Activated B cell treated with CpG ODN at 0.5 μM for 24 hours (primary cell): Measurements from ENCODE around the gene GREB1L. TPM values are rescaled to one million over a fixed set of nuclear protein-coding genes. Genes with fewer than 3 reads are reported as not detected.

ENCODE experiments used
- ATAC-seq: fragments of 200-7000 bp; cut with Tn5 transposase; one replicate; pipeline ENCODE4 v1.10.0; 2021; ENCODE audit warnings: low read depth, mild to moderate bottlenecking, moderate library complexity
- CTCF ChIA-PET: fragments of 350-600 bp; sonication (Branson Sonifier 250); formaldehyde crosslinking; loops from one replicate; lab custom pipeline; 2021; ENCODE audit warnings: antibody characterized with exemption; lab: Charles Lee
- POLR2A ChIA-PET: fragments of 350-600 bp; sonication (Branson Sonifier 250); formaldehyde crosslinking; loops from one replicate; lab custom pipeline; 2021; ENCODE audit warnings: antibody characterized with exemption; lab: Charles Lee
- DNase-seq: peaks from one replicate; pipeline ENCODE4 v3.0.0; 2022
- H3K27ac Mint-ChIP-seq: one replicate; pipeline ENCODE4 v1.8.0; 2020; ENCODE audit warnings: mixed read lengths
- H3K27me3 Mint-ChIP-seq: one replicate; pipeline ENCODE4 v1.8.0; 2021; ENCODE audit warnings: mixed read lengths
- H3K36me3 Mint-ChIP-seq: one replicate; pipeline ENCODE4 v1.8.0; 2021; ENCODE audit warnings: low read depth, mixed read lengths
- H3K4me1 Mint-ChIP-seq: one replicate; pipeline ENCODE4 v1.8.0; 2021; ENCODE audit warnings: mixed read lengths
- H3K4me3 Mint-ChIP-seq: one replicate; pipeline ENCODE4 v1.8.0; 2020; ENCODE audit warnings: mild to moderate bottlenecking, mixed read lengths
- H3K9me3 Mint-ChIP-seq: one replicate; pipeline ENCODE4 v1.8.0; 2020; ENCODE audit warnings: mixed read lengths
- intact Hi-C: fragments of 100-400 bp; cut with micrococcal nuclease; formaldehyde crosslinking; loops from one replicate; pipeline ENCODE4 v1.15.1; 2024
- total RNA-seq: library from RNA; stranded (reverse); gene quantifications from 2 replicates; pipeline ENCODE4 v1.2.3, GENCODE V29; 2022
- TF ChIP-seq, protein P1 (sequence below): fragments of 200-600 bp; IDR thresholded peaks from one replicate; pipeline ENCODE4 v1.8.0; 2022; ENCODE audit warnings: antibody characterized with exemption, mild to moderate bottlenecking

The GREB1L gene
- total RNA-seq, 1 donor from 2014 or later, result not detected

DNA sequence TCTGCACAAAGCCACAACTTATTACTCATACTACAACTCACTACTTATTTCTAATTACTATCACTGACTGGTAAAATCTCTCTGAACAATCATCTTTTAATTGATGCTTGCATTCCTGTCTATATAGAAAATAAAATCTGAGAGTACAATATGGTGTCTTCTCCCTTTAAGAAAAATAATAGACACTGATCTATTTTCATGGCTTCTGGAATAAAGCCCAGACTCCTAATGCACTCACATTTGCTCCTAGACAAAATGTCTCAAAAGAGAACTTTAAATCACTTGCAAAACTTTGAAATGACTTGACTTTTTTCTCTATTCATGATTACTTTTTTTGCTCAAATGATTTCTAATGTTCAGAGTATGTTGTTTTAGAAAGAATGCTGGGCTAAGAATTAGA lies 329.7 kb downstream of the GREB1L start:
- intact Hi-C loops, result no loop called here
- Mint-ChIP-seq H3K27ac (no peak overlapping the region), H3K27me3 (no peaks in the 10 kb centered on the region), H3K36me3 (peaks cover 80% of the 10 kb centered on the region), H3K4me1 (no peaks in the 10 kb centered on the region), H3K4me3 (no peak overlapping the region), H3K9me3 (no peaks in the 10 kb centered on the region)
- CTCF ChIA-PET, result no interaction called here
- POLR2A ChIA-PET, result no interaction called here
- TF ChIP-seq, protein P1, sequence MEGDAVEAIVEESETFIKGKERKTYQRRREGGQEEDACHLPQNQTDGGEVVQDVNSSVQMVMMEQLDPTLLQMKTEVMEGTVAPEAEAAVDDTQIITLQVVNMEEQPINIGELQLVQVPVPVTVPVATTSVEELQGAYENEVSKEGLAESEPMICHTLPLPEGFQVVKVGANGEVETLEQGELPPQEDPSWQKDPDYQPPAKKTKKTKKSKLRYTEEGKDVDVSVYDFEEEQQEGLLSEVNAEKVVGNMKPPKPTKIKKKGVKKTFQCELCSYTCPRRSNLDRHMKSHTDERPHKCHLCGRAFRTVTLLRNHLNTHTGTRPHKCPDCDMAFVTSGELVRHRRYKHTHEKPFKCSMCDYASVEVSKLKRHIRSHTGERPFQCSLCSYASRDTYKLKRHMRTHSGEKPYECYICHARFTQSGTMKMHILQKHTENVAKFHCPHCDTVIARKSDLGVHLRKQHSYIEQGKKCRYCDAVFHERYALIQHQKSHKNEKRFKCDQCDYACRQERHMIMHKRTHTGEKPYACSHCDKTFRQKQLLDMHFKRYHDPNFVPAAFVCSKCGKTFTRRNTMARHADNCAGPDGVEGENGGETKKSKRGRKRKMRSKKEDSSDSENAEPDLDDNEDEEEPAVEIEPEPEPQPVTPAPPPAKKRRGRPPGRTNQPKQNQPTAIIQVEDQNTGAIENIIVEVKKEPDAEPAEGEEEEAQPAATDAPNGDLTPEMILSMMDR, result no peak
- DNase-seq, result no peak
- no peak for ATAC-seq

Other genes starting within 250 kb of the GREB1L start
- gene ROCK1, start 130.4 kb upstream of the GREB1L start, total RNA-seq, result 58.9 and 68.2 TPM in 2 replicates